ENCODE data around the gene CBX6. TPM values are rescaled to one million over a fixed set of nuclear protein-coding genes. Genes with fewer than 3 reads are reported as not detected.

CBX6 gene
- polyA plus RNA-seq, 1 donor (not counting 4 experiments of a cell fraction or from before 2014, with no cell fraction given): 4.1 TPM

GRCh38 chr22:38815842-38816241 is 56.2 kb downstream of the CBX6 start:
- FAIRE-seq (no peak), DNase-seq (ENCODE audit: low read depth, low spot score) (no peak)
- H3K4me3 ChIP-seq (ENCODE audit: control insufficient read depth in 2 of 3, extremely low read depth in 1 of 3, insufficient read depth in 2 of 3, low read depth in 1 of 3, low read length in 3 of 3): no peak overlapping the region
- no peak overlapping the region for H3K9ac ChIP-seq (ENCODE audit: control insufficient read depth, extremely low read depth, insufficient read depth, low read length)
- no peak overlapping the region for H3K27ac ChIP-seq (ENCODE audit: control insufficient read depth, insufficient read depth, low read length)
- no peaks in the 10 kb centered on the region for H4K20me1 ChIP-seq (ENCODE audit: control insufficient read depth, extremely low read depth, insufficient read depth, low read length)
- H3K27me3 ChIP-seq (ENCODE audit: control insufficient read depth, extremely low read depth, insufficient read depth, low read length): peaks cover 31% of the 10 kb centered on the region
- H3K9me3 ChIP-seq (ENCODE audit: control insufficient read depth, low read depth, low read length): no peaks in the 10 kb centered on the region
- TF ChIP-seq EZH2 (IDR thresholded peaks at IDR 0.05; ENCODE audit: low read length): no peak
- TF ChIP-seq, protein P1, sequence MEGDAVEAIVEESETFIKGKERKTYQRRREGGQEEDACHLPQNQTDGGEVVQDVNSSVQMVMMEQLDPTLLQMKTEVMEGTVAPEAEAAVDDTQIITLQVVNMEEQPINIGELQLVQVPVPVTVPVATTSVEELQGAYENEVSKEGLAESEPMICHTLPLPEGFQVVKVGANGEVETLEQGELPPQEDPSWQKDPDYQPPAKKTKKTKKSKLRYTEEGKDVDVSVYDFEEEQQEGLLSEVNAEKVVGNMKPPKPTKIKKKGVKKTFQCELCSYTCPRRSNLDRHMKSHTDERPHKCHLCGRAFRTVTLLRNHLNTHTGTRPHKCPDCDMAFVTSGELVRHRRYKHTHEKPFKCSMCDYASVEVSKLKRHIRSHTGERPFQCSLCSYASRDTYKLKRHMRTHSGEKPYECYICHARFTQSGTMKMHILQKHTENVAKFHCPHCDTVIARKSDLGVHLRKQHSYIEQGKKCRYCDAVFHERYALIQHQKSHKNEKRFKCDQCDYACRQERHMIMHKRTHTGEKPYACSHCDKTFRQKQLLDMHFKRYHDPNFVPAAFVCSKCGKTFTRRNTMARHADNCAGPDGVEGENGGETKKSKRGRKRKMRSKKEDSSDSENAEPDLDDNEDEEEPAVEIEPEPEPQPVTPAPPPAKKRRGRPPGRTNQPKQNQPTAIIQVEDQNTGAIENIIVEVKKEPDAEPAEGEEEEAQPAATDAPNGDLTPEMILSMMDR (optimal IDR thresholded peaks at IDR 0.05 in 1 of 3, IDR thresholded peaks at IDR 0.05 in 1 of 3, conservative IDR thresholded peaks at IDR 0.05 in 1 of 3; ENCODE audit: extremely low read depth in 1 of 3, insufficient read depth in 2 of 3, low read length in 3 of 3): no peak
- no peak overlapping the region for H3K4me2 ChIP-seq (ENCODE audit: control insufficient read depth, extremely low read depth, insufficient read depth, low read depth, low read length)
- no peak overlapping the region for H2AFZ ChIP-seq (ENCODE audit: control insufficient read depth, low read length)
- H3K36me3 ChIP-seq (ENCODE audit: control insufficient read depth in 2 of 2, extremely low read depth in 1 of 2, insufficient read depth in 2 of 2, low read length in 2 of 2): no peaks in the 10 kb centered on the region
- H3K9me1 ChIP-seq (ENCODE audit: control insufficient read depth, extremely low read depth, insufficient read depth, low read length): no peaks in the 10 kb centered on the region
- no peaks in the 10 kb centered on the region for H3K4me1 ChIP-seq (ENCODE audit: control insufficient read depth, extremely low read depth, insufficient read depth, low read length)
- no peaks in the 10 kb centered on the region for H3K79me2 ChIP-seq (ENCODE audit: control insufficient read depth, insufficient read depth, low read length)
- dilution Hi-C loops (cut with MboI; ENCODE audit: extremely low pct_ligation_motif_present, low sequenced_read_pairs): no loop called here

Other genes with a start within 250 kb of the CBX6 start
- gene FAM227A, start 215.8 kb downstream of the CBX6 start, polyA plus RNA-seq: 0.54 to 1.1 TPM (median 0.94 TPM) in 3 replicates
- 39.5 to 45.0 TPM (median 40.3 TPM) in 3 replicates for gene CBY1, start 215.6 kb downstream of the CBX6 start, polyA plus RNA-seq
- gene TOMM22, start 190.3 kb downstream of the CBX6 start, polyA plus RNA-seq: 45.3 to 85.6 TPM (median 81.8 TPM) in 3 replicates
- gene JOSD1, start 171.3 kb downstream of the CBX6 start, polyA plus RNA-seq: 23.8 to 40.7 TPM (median 32.6 TPM) in 3 replicates
- 9.7 to 19.8 TPM (median 16.3 TPM) in 3 replicates for gene GTPBP1, start 166.3 kb downstream of the CBX6 start, polyA plus RNA-seq
- gene SUN2, start 116.2 kb downstream of the CBX6 start, polyA plus RNA-seq: 15.9 to 23.2 TPM (median 21.9 TPM) in 3 replicates
- gene DNAL4, start 78.1 kb downstream of the CBX6 start, polyA plus RNA-seq: 11.4 to 17.4 TPM (median 14.9 TPM) in 3 replicates
- 0.03 to 0.14 TPM (median 0.09 TPM) in 3 replicates for gene NPTXR, start 28.2 kb downstream of the CBX6 start, polyA plus RNA-seq
- 0.48 to 0.50 TPM in 2 of 3 replicates, not detected in the other for gene APOBEC3A, start 85.4 kb upstream of the CBX6 start, polyA plus RNA-seq
- gene APOBEC3B, start 110.1 kb upstream of the CBX6 start, polyA plus RNA-seq: 1.5 to 4.9 TPM (median 3.4 TPM) in 3 replicates
- gene APOBEC3C, start 142.0 kb upstream of the CBX6 start, polyA plus RNA-seq: 25.6 to 54.9 TPM (median 34.7 TPM) in 3 replicates
- 0.13 to 0.31 TPM (median 0.24 TPM) in 3 replicates for gene APOBEC3D, start 148.9 kb upstream of the CBX6 start, polyA plus RNA-seq
- 6.9 to 9.8 TPM (median 7.9 TPM) in 3 replicates for gene APOBEC3F, start 168.6 kb upstream of the CBX6 start, polyA plus RNA-seq
- 4.7 to 11.3 TPM (median 7.8 TPM) in 3 replicates for gene APOBEC3G, start 205.1 kb upstream of the CBX6 start, polyA plus RNA-seq
- 0.14 to 0.51 TPM (median 0.41 TPM) in 3 replicates for gene APOBEC3H, start 225.0 kb upstream of the CBX6 start, polyA plus RNA-seq